Transverse colon (tissue), 4 donors: ENCODE measurements around the gene PARS2. TPM values are rescaled to one million over a fixed set of nuclear protein-coding genes. Genes with fewer than 3 reads are reported as not detected.

Experiments
- DNase-seq: peaks from one replicate; pipeline ENCODE4 v3.0.0-alpha.2; 2019
- H3K27ac ChIP-seq, 4 donors: fragments of 200-600 bp; sonication (generic); 2 replicates each; pipeline ENCODE4 v1.5.1; 2016 to 2018; ENCODE audit warnings: inconsistent platforms in 4 of 4
- H3K27me3 ChIP-seq: fragments of 200-600 bp; sonication (generic); 2 replicates; pipeline ENCODE4 v1.5.1; 2017; ENCODE audit warnings: inconsistent platforms
- H3K36me3 ChIP-seq, 4 donors: fragments of 200-600 bp; sonication (generic); 2 replicates each; pipeline ENCODE4 v1.5.1; 2017 to 2019; ENCODE audit warnings: inconsistent platforms in 4 of 4
- H3K4me1 ChIP-seq, 4 donors: fragments of 200-600 bp; sonication (generic); 2 replicates each; pipeline ENCODE4 v1.5.1; 2017 to 2020; ENCODE audit warnings: inconsistent platforms in 4 of 4
- H3K4me3 ChIP-seq, 4 donors: fragments of 200-600 bp; sonication (generic); 1 replicate in 1 of 4; 2 replicates in 3 of 4; pipeline versions ENCODE4 v1.5.1 to v1.6.1; 2017 to 2019; ENCODE audit warnings: inconsistent platforms in 4 of 4
- H3K9me3 ChIP-seq, 2 donors: fragments of 200-600 bp; sonication (generic); 2 replicates each; pipeline ENCODE4 v1.5.1; 2017 to 2019; ENCODE audit warnings: inconsistent platforms in 2 of 2
- CTCF ChIP-seq, 5 experiments: fragments of 200-600 bp in 3 of 5; fragments of 450-650 bp in 2 of 5; sonication (generic) in 3 of 5; IDR thresholded peaks; 1 replicate in 2 of 5; 2 replicates in 3 of 5; pipeline ENCODE4 v1.5.1; 2016 to 2017; ENCODE audit warnings: antibody characterized with exemption in 5 of 5, inconsistent platforms in 3 of 5, mild to moderate bottlenecking in 2 of 5, moderate library complexity in 1 of 5
- EP300 ChIP-seq: sonication (generic); formaldehyde crosslinking; IDR thresholded peaks from one replicate; pipeline ENCODE4 v1.6.1; 2017; ENCODE audit warnings: antibody characterized with exemption, low read depth
- POLR2A ChIP-seq: fragments of 450-650 bp; IDR thresholded peaks from one replicate; pipeline ENCODE4 v1.6.1; 2016; ENCODE audit warnings: antibody characterized with exemption, mild to moderate bottlenecking, moderate library complexity
- POLR2AphosphoS5 ChIP-seq, 3 donors: sonication (generic); formaldehyde crosslinking; IDR thresholded peaks; one replicate each; pipeline ENCODE4 v1.6.1; 2016; ENCODE audit warnings: antibody characterized with exemption in 3 of 3
- WGBS, 2 donors: methylation state at CpG; one replicate each; pipeline ENCODE4 v1.1.5; 2018; ENCODE audit warnings: low coverage in 1 of 2; 5-methylcytosine and 5-hydroxymethylcytosine counted together
- in situ Hi-C, 4 donors: fragments of 200-750 bp; cut with MboI; loops; one replicate each; pipeline versions ENCODE4 v1.15.0 to v1.15.1; 2017; ENCODE audit warnings: low sequenced_read_pairs in 3 of 4, low pct_ligation_motif_present in 1 of 4, low pct_unique_long_range_greater_than_20kb in 1 of 4
- intact Hi-C: fragments of 100-400 bp; cut with DNase I; formaldehyde crosslinking; loops from one replicate; pipeline ENCODE4 v1.15.1; 2023; ENCODE audit warnings: low total_unique reads
- total RNA-seq, 4 donors: library from RNA; depleted of rRNA; stranded (reverse); fragments of >200 nt; gene quantifications; one replicate each; pipeline ENCODE4 v1.1.0, GENCODE V29; 2016

Gene PARS2
- total RNA-seq, 4 donors from 2014 or later, result 8.9 to 13.5 (median 9.1) TPM; not detected in 1

GRCh38 chr1:54715493-54716298 lies 48.6 kb downstream of the PARS2 start, which contains the start of gene TTC4:
TTC4 (plus strand) TSS chr1:54715861; CDS start chr1:54715909, 48 bp downstream.
- Histone ChIP-seq H3K27me3 (no peaks in the 10 kb centered on the region), H3K27ac (peak within 1 kb of the TSS; percentile 78 to 89 (median 85)), H3K4me3 (peak within 1 kb of the TSS; percentile 70 to 95 (median 86)), H3K9me3 (no peaks in the 10 kb centered on the region), H3K36me3 (peaks cover 0 to 19% (median 9%) of the 10 kb centered on the region in 4 donors), H3K4me1 (peaks cover 7 to 21% (median 11%) of the 10 kb centered on the region in 4 donors)
- peak; percentile 87 for DNase-seq
- intact Hi-C loops (loop anchor here (5.0 kb wide), 1 partner anchor 1217 kb away; no protein-coding TSS in a partner anchor), in situ Hi-C loops (no loop called here)
- 0 to 1% methylated on average over 2 to 51 of the region's 51 CpGs for WGBS, 2 donors
- TF ChIP-seq EP300 (no peak), CTCF (IDR thresholded peaks at IDR 0.05) (peak in 3 of 5 experiments; percentile 6 to 19 (median 9)), POLR2A (peak; percentile 58), POLR2AphosphoS5 (IDR thresholded peaks at IDR 0.05) (peak; percentile 61 to 82 (median 67))

GRCh38 chr1:54714881-54715492 lies 49.3 kb downstream of the PARS2 start:
- Histone ChIP-seq H3K36me3 (peaks cover 0 to 16% (median 7%) of the 10 kb centered on the region in 4 donors), H3K27me3 (no peaks in the 10 kb centered on the region), H3K4me3 (peak overlapping the region in 3 of 4 donors; percentile 70 to 95 (median 82)), H3K27ac (peak overlapping the region; percentile 78 to 89 (median 85)), H3K4me1 (peaks cover 7 to 21% (median 11%) of the 10 kb centered on the region in 4 donors), H3K9me3 (no peaks in the 10 kb centered on the region)
- intact Hi-C loops, result loop anchor here (5.0 kb wide), 1 partner anchor 1217 kb away; no protein-coding TSS in a partner anchor
- in situ Hi-C loops, result no loop called here
- 95 to 100% methylated on average over 4 to 7 of the region's 7 CpGs for WGBS, 2 donors
- no peak for DNase-seq
- TF ChIP-seq EP300, result no peak
- no peak for TF ChIP-seq POLR2AphosphoS5 (IDR thresholded peaks at IDR 0.05)
- no peak for TF ChIP-seq CTCF (IDR thresholded peaks at IDR 0.05)

GRCh38 chr1:54711536-54711935 lies 52.8 kb downstream of the PARS2 start:
- in situ Hi-C loops, result no loop called here
- TF ChIP-seq POLR2A, result no peak
- no peak for TF ChIP-seq EP300
- TF ChIP-seq POLR2AphosphoS5 (IDR thresholded peaks at IDR 0.05), result no peak
- TF ChIP-seq CTCF (IDR thresholded peaks at IDR 0.05), result no peak
- 85 to 98% methylated on average over 2 to 10 of the region's 10 CpGs for WGBS, 2 donors

GRCh38 chr1:54710841-54711240 lies 53.5 kb downstream of the PARS2 start:
- Histone ChIP-seq H3K9me3 (no peaks in the 10 kb centered on the region), H3K27me3 (no peaks in the 10 kb centered on the region), H3K27ac (no peak overlapping the region), H3K4me1 (peaks cover 0 to 7% (median 3%) of the 10 kb centered on the region in 4 donors), H3K36me3 (no peaks in the 10 kb centered on the region), H3K4me3 (no peak overlapping the region)
- intact Hi-C loops (no loop called here), in situ Hi-C loops (no loop called here)
- no peak for DNase-seq
- WGBS, 2 donors, result 81 to 83% methylated on average over 4 to 6 of the region's 6 CpGs
- TF ChIP-seq POLR2A (no peak), POLR2AphosphoS5 (IDR thresholded peaks at IDR 0.05) (no peak), CTCF (IDR thresholded peaks at IDR 0.05) (no peak), EP300 (no peak)

More at GRCh38 chr1:54711536-54711935, 52.8 kb downstream of the PARS2 start:
- H3K27me3 ChIP-seq, result no peaks in the 10 kb centered on the region
- H3K4me1 ChIP-seq, result peaks cover 3 to 12% (median 7%) of the 10 kb centered on the region in 4 donors
- intact Hi-C loops, result no loop called here
- no peaks in the 10 kb centered on the region for H3K36me3 ChIP-seq
- DNase-seq, result no peak
- no peak overlapping the region for H3K4me3 ChIP-seq
- H3K27ac ChIP-seq, result no peak overlapping the region
- no peaks in the 10 kb centered on the region for H3K9me3 ChIP-seq
